Limb (tissue), 2 donors: ENCODE results near the gene CSRP1.
"Not testable (repeated sequence)": the region's sequence is repeated elsewhere in the genome, so short reads cannot be mapped to it uniquely, and the experiment has no call there.

Experiments used
- DNase-seq, 2 donors: peaks; one replicate each; pipeline ENCODE4 v3.0.0-alpha.2; 2016; ENCODE audit errors: extremely low spot score in 2 of 2

The CSRP1 gene

DNA sequence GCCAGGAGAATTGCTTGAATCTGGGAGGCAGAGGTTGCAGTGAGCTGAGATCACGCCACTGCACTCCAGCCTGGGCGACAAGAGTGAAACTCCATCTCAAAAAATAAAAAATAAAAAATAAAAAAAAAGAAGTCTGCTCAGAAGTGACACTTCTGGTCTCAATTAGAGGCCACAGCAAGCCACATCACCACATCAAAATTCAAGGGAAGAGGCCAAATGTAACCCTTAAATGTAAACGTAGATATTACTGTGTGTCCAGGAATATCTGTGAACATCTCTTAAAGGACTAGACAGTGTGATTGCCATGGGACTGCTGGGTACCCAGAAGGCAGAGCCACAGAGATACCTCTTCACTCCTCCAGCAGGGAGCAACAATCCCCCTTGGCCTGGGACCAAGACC, 28.3 kb downstream of the CSRP1 start:
- not testable (repeated sequence) for DNase-seq

DNA sequence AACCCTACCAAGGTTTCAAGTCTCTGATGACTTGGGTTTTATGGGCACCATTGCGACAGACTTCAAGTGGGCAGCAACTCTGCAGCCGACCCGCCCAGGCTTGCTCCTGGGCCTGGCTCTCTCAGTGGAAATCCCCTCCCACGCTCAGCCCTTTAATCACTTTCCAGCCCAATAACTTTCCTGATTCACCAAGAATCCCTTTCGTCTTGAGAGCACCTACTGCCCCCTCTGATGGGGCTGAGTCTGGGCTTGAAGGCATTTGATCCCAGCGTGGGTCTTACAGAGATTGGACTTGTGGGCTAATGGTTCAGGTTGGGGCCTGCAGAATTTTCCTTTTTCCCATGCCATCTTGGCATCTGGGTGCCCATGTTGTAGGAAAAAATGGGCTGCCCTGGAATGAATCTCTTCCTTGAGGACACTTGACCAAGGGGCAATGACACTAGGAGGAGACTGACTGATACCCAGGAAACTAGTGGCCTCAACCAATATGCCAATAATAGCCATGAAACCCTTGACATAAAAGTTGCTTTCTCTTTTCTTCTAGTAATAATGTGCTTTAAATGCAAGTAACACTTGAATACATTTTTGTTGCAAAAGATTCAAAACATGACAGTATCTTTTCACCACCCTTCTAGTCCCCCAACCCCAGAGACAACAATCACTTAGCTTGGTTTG, 30.1 kb downstream of the CSRP1 start:
- DNase-seq, result no peak

- no peak for DNase-seq
These were observed 30.8 kb downstream of the CSRP1 start for GRCh38 chr1:201475915-201476669.

DNA sequence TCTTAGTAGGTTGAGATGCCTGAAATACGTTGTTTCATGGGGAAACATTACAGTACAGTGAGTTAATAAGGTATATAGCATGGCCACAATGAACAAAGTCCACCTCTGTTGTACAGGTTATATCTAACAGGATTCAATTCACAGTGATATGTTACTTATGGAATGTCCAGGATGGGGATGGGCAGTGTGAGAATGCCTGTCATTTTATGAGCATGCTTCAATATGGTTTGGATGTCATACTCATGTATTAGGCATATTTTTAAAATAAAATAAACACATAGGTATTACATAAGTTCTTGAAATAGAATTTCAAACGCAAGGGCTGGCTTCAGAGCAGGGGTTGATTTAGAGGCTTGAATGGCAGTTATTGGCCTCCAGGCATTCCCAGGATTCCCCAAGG, 31.8 kb downstream of the CSRP1 start:
- DNase-seq, result no peak

DNA sequence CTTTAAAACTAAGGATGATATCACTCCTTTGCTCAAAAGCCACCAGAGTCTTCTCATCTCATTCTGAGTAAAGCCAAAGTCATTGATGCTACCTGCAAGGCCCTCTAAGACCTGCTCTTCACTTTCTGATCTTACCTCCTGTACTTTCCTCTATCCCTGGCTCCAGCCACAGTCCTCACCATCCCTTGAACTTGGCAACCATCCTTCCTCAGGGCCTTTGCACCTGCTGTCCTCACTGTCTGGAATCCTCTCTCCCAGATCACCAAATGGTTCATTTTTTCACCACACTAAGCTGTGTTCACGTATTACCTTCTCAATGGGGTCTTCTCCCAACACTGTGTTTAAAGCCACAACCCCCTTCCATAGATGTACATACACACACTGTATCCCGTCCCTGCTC, 33.6 kb downstream of the CSRP1 start:
- no peak for DNase-seq

DNA sequence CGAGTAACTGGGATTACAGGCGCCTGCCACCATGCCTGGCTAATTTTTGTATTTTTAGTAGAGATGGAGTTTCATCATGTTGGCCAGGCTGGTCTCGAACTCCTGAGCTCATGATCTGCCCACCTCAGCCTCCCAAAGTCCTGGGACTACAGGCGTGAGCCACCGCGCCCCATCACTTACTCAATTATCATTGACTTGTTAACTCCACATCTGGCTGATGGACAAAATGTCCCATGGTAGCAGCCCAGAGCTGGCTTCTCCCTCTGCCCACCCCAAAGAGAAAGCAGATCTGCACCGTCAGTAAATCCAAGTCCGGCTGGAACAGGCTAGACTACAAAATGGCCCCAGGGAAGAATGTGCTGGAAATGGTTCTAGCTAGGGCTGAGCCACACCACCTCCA, 34.6 kb downstream of the CSRP1 start:
- DNase-seq, result not testable (repeated sequence)

DNA sequence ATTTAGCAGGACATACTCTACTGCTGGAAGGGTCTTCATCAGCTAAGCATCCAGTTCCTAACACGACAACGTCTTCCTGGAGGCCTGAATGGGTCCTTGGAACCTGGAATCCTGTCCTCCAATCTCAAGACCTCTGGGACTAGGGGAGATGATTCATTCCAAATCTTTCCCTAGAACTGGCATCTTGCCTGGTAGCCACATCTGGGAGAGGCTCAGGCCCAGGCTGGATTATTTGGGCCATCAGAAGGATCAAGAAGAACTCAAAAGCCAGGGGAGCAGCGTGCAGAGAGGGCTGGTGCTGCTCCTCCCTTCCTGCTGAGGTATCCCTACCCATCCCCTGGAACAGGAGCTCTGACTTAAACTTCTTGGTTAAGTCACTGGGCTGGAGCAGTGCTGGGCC, 35.2 kb downstream of the CSRP1 start:
- DNase-seq, result no peak

GRCh38 chr1:201470581-201470980, 36.3 kb downstream of the CSRP1 start:
- no peak for DNase-seq

DNA sequence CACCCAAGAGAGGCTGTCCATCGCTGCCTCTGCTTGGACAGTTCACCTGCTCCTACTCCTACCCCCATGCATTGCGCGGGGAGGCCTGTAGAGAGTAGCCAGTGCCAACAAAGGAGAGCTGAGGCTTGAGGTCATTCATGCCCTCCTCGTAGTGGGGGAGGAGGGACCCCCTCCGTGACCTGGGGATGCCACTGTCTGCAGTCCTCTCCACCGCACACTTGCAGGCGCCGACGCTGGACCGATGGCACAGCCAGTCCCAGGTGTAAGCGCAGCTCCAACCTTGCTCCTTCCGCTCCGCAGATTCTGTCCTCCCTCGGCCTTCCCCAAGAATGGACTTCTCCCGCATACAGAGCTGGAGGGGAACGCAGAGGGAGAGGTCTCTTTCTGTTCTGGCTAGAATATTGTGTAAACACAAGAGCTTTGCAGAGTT, 37.3 kb downstream of the CSRP1 start:
- DNase-seq, result no peak

GRCh38 chr1:201468844-201469644, 37.9 kb downstream of the CSRP1 start, which contains the start of gene PHLDA3:
Gene PHLDA3 (minus strand): TSS chr1:201469188. CDS start chr1:201468786, 402 bp downstream.
- DNase-seq, result peak; percentile 74 to 89

DNA sequence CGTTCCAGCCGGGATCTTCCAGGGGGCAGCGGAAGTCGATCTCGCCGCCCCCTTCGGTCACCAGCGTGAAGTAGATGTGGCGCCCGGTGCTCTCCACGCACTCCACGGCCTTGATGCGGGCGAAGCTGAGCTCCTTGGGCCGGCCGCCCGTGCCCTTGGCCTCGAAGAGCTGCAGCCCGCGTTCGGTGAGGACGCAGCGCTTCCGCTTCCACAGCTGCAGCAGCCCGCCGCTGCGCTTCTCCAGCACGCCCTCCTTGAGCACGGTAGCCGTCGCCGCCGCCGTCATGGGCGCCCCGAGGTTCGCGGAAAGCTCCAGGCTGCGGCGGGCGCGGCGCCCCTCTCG, 38.5 kb downstream of the CSRP1 start:
- DNase-seq, result peak in 1 of 2 donors; percentile 67

- DNase-seq, result no peak
These were observed 40.4 kb downstream of the CSRP1 start for GRCh38 chr1:201466492-201466891.

DNA sequence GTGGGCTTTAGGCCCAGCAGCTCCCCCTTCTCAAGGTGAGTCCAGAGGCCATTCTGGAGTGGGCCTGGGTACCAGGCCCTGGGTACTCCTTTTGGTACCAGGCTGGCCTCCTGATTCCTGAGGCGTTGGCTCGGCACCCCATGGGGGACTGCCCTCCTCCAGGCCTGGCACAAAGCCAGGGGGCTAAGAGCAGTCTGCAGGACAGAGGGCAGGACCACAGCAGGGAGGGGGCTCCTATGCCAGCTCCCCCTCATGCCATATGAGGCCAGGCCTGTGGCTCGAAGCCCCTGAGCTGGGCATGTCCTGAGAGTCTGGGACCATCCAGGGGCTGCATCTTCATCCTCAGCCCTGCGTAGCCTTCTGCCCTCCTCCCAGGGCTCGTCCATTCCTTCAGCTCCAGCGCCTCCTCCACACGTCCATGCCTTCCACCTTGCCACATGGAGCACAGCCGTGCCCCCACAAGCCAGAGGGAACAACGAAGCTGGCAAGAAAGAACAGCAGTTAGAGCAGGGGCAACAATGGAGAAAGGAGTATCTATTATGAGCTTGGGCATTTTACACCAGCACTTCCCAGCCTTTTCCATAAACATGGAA, 41.1 kb downstream of the CSRP1 start:
- DNase-seq, result no peak

- no peak for DNase-seq
These were observed 43.8 kb downstream of the CSRP1 start for GRCh38 chr1:201463071-201463552.

- no peak for DNase-seq
These were observed 45.1 kb downstream of the CSRP1 start for GRCh38 chr1:201461645-201462441.

DNA sequence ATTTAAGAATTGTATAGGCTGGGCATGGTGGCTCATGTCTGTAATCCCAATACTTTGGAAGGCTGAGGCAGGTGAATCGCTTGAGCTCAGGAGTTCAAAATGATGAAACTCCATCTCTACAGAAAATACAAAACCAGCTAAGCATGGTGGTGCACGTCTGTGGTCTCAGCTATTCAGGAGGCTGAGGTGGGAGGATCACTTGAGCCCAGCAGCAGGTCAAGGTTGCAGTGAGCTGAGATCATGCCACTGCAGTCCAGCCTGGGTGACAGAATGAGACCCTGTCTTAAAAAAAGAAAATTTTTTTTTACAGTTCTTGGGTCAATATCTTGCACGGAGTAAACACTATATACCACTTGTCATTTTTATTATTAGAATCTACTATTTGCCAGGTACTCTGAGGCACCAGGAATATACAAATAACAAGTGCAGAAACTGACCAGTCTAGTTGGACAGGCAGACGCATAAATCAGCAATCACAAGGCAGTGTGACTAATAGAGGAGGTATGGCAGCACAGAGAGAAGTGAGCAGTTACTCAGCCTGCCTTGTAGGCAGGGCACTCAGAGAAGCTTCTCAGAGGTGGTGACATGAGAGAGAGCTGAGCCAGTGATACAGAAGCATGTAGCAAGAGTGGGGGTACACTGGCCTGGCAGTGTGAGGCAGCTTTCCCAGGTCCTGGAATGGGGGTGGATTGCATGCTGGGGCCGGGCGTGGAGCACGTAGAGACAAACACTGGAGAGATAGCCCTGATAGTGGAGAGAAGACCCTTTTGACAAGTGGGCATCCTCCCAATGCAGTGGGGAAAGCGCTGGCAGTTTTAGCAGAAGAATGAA, 45.9 kb downstream of the CSRP1 start:
- DNase-seq, result no peak

GRCh38 chr1:201459775-201460174, 47.1 kb downstream of the CSRP1 start:
- DNase-seq, result no peak

DNA sequence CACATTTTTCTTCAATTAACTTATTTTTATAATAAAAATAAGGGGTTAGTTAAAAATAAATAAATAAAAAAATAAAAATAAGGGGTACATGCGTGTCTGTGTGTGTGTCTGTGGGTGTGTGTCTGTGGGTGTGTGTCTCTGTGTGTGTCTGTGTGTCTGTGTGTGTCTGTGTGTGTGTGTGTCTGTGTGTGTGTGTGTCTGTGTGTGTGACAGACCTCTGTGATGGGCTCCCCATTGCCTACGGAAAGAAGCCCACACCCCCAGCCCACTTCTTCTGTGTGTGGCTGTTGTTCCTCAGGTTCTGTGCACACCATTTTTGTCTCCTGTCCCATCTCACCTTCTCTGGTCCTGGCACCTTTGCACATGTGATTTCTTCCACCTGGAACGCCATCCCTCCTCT, 47.9 kb downstream of the CSRP1 start:
- no peak for DNase-seq

- DNase-seq, result no peak
These were observed 49.4 kb downstream of the CSRP1 start for GRCh38 chr1:201457508-201457960.
